K562 (cell line): ENCODE data around the gene ATXN7L2.

Experiments used
- CBX1 ChIP-seq: sonication (generic); IDR thresholded peaks from 2 replicates; pipeline ENCODE4 v1.6.1; 2016; ENCODE audit warnings: antibody characterized with exemption, low read depth, mild to moderate bottlenecking
- CEBPB ChIP-seq: fragments of 450-650 bp; IDR thresholded peaks from 2 replicates; pipeline ENCODE4 v1.6.1; 2016; ENCODE audit warnings: missing genetic modification characterization, missing compliant biosample characterization
- EP300 ChIP-seq: IDR thresholded peaks from 2 replicates; pipeline ENCODE4 v1.6.1; 2012; ENCODE audit warnings: low read length, improper control_type of control experiment
- KDM2B ChIP-seq: fragments of 250-450 bp; sonication (Bioruptor Pico); IDR thresholded peaks from 2 replicates; pipeline ENCODE4 v1.8.0; 2021; ENCODE audit warnings: mild to moderate bottlenecking, moderate library complexity
- MLX ChIP-seq, 2 experiments: fragments of 450-650 bp in 1 of 2; sonication (generic) in 1 of 2; formaldehyde crosslinking; conservative IDR thresholded peaks; 2 replicates each; pipeline versions ENCODE4 v1.4.0 to v1.8.1; 2020 to 2022; ENCODE audit warnings: mild to moderate bottlenecking in 1 of 2, missing genetic modification reagents in 1 of 2
- PHF21A ChIP-seq: fragments of 450-650 bp; IDR thresholded peaks from 2 replicates; pipeline ENCODE4 v1.6.1; 2017; ENCODE audit warnings: low read depth, borderline replicate concordance
- POLR2G ChIP-seq: fragments of 200-400 bp; formaldehyde crosslinking; IDR thresholded peaks from 2 replicates; pipeline ENCODE4 v1.6.1; 2017; ENCODE audit warnings: low read depth, mild to moderate bottlenecking, antibody characterized with exemption, low read length, moderate library complexity
- ZKSCAN1 ChIP-seq: fragments of 150-350 bp; IDR thresholded peaks from 2 replicates; pipeline ENCODE4 v1.6.1; 2016; ENCODE audit warnings: low read depth, low read length
- ZZZ3 ChIP-seq: fragments of 450-650 bp; IDR thresholded peaks from 2 replicates; pipeline ENCODE4 v1.6.1; 2016; ENCODE audit warnings: antibody characterized with exemption, mild to moderate bottlenecking, moderate library complexity

- TF ChIP-seq PHF21A (no peak), CBX1 (no peak), EP300 (no peak), ZZZ3 (no peak), POLR2G (no peak), CEBPB (tag) (no peak), KDM2B (no peak), MLX (CRISPR knock-in tag; conservative IDR thresholded peaks at IDR 0.05) (no peak), ZKSCAN1 (no peak)
These were observed 6.9 kb upstream of the ATXN7L2 start for GRCh38 chr1:109476825-109477224.
